NK-92 (cell line): Measurements from ENCODE around the gene CLDN12.

ENCODE experiments used
- DNase-seq: peaks from one replicate; lab custom pipeline; 2025; ENCODE audit not compliant: unreplicated experiment; lab: John Stamatoyannopoulos, UW

The CLDN12 gene

DNA sequence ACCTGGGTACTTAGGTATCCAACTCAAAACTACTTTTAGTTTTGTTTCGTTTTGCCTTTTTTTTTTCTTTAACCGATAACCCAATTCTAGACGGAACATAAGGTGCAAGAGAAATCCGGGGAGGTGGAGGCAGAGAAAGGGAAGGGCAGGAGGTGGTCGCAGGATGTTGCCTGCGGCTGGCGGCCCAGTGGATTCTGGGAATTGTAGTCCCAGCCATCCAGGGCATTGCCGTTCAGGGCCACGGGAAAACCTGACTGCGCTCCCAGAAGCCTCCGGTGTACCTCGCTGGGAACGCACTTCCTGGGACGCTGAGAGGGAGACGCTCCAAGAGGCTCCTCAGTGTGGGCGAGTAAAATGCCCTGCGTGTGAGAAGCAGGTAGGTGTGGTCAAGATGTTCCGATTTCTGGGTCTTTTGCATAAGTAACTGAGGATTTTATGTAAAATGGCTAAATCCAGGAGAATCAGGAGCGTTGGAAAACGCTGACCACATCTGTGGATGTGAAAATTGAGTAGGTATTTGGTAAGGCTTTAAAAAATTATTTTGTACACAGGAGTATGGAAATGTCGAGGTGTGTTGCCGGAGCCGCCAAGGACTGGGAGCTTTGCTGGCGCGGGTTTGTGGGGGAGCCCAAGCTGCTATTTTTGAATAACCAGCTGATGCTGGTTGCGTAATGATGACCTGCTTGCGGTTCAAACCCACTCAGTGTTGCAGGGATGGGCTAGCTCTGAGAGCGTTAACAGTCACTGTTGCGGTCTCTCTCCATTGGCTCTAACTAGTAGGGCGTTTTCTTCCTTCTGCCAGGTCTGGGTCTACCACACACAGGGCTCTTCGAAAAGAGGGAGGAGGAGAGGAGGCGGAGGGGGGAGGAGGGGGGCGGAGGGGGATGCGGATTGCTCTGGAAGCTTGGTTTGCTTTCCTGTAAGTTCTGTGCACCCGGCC, at the start of gene CLDN12:
TSS of gene CLDN12 (plus strand) at position 288 of the 940 bp plus-strand sequence. CDS start 9,216 bp downstream, outside the sequence.
- DNase-seq = no peak

DNA sequence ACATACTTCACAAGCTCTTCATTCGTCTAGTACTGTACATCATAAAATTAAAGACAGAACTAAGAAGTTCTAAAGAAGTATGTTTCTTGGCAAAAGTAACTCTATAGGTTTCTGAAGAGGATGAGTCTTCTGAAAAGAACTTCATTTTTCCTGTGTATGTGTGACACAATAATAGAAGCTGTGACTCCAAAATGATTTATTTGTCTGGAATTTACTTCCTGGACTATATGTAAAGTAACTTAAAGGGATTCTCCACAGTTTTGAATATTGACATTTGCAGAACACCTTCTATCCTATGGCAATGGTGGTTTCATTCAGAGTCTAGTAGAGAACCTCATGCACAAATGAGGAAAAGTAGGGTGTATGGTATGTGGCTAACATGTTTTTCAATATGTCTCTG, 19.8 kb upstream of the CLDN12 start:
- DNase-seq = no peak

DNA sequence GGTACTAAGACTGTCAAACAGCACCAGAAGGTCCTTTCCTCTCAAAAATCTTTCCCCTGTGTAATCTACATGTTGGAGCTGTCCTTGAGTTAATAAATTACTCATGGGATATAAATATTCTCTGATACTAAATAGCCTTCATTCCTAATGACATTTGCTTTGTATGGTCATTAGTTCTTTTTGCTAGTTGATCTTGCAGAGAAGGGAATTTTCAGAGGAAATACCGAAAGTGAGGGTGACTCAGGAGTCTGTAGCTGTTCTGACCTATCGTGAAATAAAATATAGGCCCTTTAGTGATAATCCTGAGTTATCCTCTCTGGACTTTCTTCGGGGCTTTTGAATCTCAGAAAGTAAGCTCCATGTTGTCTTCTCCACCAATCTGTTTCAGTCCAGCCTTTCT, 19.4 kb upstream of the CLDN12 start:
- no peak for DNase-seq

DNA sequence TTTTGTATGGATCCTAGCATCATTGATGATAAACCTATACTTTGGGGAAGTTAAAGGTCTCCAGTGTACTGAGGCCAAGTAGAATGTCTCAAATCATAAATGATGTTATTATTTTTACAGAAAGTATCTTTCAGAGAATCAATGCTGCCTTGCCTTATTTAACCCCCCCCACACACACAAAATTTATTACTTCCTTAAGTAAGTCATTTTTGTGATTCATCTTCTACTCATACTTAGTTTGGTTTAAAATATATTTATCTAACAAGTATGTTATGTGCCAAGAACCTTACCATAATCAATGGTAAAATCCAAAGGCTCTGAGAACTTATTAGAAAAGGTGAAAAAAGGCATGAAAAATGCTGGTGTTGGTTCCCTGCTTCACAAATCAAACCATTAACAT, 18.8 kb upstream of the CLDN12 start:
- DNase-seq = no peak

DNA sequence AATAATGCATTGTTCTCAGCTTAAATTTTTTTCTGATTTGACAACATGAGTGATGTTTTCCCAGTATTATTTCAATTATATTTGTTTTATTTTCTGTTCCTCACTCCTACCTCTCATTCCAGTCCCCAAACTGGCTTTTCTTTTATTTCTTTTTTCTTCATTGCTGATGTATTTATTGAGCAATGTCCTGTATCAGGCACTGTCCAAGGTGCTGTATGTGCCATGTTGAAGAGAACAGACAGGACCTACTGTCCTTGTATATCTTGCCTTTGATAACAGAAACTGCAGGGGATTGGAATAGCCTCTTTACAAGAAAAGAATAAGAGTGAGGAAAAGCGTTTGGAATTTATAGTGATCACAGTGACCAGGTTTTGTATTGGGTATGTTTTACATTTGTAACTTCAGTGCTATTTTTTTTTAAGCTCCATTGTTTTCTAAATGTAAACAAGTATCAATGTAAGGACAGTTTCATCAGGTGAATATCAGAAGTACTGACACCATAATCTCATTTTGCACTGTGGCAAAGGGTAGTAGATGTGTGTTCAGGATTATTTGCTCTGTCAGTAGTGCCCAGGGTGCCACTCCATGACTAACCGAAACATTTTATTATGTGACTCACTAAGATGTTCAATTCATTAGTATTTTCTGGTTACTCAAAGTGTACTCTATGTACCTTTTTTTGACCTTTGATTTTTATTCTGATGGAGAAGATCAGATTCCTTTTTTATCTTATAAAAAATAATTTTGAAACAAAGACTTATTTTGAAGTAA, 15.6 kb upstream of the CLDN12 start:
- no peak for DNase-seq

DNA sequence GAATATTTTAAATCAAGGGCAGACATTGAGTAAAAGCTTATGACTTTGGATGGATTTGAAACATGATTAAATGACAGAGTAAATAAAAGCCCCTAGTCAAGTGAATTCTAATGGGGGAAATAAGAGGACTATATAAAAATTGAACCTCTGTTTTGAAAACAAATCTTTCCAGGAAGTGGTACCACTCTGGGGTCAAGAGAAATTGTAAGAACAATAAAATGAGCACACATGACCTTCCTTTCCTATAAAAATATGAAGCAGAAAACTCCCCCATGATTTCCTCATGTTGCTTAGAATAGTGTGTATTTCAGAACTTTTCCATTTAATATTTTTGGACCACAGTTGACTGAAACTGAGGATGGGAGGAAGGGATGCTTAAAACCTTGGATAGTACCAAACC, 12.3 kb upstream of the CLDN12 start:
- no peak for DNase-seq

DNA sequence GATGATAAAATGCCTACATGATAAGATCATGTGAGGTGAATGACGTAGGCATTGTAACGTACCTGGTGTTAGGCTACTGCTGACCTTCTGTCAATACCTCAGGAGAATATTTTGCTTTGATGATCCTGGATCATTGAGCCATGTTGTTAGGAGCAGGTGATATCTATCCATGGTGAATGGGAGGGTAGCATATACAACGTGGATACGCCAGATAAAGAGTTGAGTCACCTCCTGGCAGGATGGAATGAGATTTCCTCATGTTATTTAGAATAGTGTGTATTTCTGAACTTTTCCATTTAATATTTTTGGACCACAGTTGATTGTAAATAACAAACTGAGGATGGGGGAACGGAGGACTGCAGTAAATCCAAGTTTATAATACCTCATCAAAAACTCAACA, 11.8 kb upstream of the CLDN12 start:
- no peak for DNase-seq

DNA sequence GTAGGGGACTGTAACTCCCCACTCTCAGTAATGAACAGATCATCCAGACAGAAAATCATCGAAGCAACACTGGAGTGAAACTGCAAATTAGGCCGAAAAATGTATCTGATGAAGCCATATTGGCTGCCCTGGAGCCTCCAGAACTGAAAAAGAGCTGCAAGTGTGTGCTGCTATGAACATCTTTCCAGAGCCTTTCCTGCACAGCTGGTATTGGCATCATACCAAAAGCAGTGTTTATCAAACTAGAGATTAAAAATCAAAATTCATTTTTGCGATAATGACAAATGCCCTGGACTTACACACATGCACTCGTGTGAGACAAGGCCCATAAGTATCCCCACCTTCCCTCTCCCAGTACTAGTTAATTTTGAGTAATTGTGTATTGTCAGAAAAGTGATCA, 6.8 kb upstream of the CLDN12 start:
- DNase-seq = no peak

DNA sequence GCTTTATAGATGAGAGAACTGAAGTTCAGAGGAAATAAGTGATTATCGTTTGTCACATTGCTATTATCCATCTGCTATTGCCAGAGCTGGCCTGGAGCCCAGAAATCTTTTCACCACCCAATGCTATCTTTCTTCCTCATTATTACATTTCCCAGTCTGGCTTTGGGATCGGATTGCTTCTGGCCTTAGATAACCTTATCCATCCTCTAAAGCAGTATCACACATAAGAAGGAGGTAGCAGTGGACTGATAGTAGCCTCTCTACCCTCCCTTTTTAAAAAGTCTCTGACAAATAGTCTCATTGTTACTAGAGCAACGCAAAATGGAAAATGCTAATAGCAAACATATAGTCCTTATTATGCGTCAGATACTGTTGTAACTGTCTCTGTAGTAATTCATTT, 1.3 kb upstream of the CLDN12 start:
- no peak for DNase-seq

DNA sequence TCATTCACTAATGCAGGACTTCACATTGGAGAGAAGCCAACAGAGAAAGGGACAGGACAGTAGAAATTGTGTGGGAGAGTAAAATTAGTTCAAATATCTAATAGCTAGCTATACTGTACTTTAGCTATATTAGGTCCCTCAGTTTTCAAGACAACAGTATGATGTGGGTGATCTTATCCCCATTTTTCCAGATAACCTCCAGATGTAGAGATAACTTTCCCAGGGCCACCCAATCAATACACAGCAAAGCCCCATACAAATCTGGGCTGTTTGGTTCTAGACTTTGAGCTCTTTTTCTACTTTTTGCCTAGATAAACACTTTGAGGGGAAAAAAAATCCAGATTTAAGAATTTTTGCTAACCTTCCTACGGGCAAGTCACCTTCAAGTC, 482 bp upstream of the CLDN12 start:
- no peak for DNase-seq

DNA sequence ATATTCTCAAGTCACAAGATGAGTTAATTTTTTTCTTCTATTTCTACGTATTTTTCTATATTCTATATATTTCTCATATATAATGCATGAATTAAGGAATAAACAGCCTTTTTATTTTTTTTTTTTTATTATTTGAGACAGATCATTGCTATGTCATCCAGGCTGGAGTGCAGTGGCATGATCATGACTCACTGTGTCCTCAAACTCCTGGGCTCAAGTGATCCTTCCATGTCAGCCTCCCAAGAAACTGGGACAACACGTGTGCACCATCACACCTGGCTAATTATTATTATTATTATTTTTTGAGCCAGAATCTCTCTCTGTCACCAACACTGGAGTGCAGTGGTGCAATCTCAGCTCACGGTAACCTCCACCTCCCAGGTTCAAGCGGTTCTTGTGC, 1.5 kb downstream of the CLDN12 start:
- no peak for DNase-seq

DNA sequence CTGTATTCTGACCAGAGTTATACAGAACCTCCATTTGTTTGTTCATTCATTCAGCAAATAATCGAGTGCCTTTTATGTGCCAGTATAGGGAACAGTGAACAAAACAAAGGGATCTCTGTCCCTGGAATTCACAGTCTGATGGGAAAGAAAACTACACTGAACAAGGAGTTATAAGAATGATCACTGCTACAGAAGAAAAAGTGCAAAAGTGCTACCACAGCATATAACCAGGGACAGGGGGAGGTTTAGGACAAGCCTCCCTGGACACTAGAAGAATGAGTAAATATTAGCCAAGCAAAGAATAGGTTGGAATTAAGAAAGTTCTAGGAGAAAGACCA, 4.2 kb downstream of the CLDN12 start:
- no peak for DNase-seq

DNA sequence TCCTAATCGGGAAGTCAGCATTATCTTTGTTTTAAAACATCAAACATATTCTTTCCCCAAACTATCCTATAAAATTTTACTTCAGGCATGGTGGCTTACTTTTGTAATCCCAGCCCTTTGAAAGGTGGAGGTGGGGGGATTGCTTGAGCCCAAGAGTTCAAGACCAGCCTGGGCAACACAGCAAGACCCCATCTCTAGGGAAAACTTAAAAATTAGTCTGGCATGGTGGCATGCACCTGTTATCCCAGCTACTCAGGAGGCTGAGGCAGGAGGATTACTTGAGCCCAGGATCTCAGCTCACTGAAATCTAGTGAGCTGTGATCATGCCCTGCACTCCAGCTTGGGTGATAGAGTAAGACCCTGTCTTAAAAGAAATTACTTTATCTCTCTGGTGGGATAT, 4.9 kb downstream of the CLDN12 start:
- no peak for DNase-seq

DNA sequence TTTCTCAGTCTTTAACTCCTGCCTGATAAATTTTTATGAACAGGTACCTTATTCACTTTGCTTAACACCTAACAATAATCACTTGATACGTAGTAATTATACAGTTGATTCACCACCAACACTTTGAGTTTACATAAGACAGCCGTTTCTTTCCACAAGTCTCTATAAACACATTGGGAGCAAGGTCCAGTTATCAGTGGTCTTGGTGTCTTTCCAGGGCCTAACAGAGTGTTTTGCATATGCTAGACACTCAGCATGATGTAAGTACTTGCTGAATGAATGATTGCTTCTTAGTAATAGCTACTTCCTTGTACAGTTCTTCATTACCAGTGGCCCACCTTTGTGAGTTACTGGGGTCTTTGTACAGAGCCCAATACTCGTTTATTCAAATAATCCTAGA, 6.4 kb downstream of the CLDN12 start:
- DNase-seq = no peak

DNA sequence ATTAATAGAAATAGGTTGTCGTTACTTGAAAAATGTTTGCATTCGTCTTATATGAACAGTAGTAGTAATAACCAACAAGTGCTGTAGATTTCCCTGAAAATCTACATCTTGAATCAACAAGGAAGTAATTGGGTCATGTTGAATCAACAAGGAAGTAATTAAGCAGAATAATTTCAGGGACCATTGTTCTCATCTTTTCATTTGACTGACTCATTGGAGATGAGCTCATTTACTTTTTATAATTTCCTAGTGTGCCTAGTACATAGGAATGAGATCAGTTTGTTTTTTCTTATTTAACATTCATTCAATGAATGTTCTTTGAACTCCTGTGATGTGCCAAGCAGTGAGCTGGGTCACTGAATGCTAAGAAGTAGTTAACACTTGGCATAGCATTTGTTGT, 8.2 kb downstream of the CLDN12 start:
- no peak for DNase-seq

DNA sequence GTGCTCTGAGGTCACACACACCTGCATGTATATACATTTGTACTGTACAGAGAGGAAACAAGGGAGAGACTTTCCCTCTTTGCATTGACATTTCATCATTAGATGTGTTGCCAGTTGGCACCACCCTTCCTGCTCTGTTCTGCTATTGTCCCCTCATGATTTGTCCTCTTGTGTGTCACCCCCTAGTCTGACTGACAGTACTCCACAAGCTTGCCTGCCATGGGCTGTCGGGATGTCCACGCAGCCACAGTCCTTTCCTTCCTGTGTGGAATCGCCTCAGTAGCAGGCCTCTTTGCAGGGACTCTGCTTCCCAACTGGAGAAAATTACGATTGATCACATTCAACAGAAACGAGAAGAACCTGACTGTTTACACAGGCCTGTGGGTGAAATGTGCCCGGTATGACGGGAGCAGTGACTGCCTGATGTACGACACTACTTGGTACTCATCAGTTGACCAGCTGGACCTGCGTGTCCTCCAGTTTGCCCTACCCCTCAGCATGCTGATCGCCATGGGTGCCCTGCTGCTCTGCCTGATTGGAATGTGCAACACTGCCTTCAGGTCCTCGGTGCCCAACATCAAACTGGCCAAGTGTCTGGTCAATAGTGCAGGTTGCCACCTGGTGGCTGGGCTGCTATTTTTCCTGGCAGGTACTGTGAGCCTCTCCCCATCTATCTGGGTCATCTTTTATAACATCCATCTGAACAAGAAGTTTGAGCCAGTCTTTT, 9.4 kb downstream of the CLDN12 start:
- DNase-seq = no peak

DNA sequence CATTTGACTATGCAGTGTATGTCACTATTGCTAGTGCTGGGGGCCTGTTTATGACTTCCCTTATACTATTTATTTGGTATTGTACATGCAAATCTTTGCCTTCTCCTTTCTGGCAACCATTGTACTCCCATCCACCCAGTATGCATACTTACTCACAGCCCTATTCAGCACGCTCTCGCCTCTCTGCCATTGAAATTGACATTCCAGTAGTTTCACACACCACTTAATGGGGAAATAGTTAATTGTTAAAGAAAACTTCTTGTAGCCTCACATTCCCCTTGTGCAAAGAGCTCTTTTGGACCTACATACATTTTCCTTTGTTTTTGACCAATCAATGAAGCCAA, 9.9 kb downstream of the CLDN12 start:
- DNase-seq = no peak

DNA sequence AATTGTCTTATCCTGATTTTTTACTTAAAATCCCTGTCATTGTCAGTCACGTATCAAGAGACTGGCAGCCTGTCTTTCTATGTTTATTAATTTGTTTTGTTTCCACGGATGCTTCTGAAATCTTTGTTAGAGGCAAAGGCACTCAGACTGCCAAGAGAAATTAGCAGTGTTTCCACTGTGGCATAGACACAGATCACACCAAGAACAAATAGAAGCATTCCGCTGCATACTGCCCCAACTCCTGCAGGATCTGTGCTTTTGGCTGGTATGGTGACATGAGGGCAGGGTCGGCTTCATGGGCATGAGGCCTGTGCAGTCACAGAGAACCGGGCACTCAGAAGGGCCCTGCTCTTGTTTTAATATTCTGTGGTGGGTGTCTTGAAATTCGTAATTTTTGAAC, 18.4 kb downstream of the CLDN12 start:
- DNase-seq = no peak

DNA sequence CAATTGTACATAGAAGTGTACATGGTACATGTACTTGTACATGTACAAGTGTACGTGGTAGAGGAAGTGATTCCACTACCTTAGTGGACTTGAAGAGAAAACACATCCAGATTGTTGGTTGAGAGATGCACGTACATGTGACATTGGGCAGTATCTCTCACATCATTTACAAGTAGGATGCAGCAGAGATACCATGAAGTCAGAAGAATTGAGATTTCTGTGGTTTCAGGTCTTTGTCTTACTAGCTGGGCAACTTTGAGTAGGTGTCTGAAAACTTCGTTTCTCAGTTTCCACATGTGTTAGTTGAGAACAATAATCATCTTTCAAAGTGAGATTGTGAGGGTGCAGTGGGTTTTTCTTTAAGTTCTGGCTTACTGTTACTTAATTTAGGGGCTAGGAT, 21.5 kb downstream of the CLDN12 start:
- no peak for DNase-seq

DNA sequence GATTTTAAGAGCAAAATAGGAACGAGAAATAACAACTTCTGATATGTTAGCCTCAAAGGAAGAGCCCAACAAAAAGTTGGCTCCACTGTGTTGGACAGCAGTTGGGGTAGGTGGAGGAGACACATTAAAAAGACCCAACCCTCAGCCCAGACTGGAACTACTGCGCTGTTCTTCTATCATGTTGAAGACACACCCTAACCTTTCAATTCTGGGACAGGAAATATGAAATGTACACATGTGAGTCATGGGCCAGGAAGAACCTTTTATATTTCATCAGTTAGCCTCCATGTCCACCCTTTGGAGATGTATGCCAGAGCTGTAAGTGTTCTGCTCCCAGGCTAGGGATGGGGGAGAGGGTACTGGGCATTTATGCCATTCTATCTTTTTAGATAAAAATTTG, 22.1 kb downstream of the CLDN12 start:
- DNase-seq = no peak

DNA sequence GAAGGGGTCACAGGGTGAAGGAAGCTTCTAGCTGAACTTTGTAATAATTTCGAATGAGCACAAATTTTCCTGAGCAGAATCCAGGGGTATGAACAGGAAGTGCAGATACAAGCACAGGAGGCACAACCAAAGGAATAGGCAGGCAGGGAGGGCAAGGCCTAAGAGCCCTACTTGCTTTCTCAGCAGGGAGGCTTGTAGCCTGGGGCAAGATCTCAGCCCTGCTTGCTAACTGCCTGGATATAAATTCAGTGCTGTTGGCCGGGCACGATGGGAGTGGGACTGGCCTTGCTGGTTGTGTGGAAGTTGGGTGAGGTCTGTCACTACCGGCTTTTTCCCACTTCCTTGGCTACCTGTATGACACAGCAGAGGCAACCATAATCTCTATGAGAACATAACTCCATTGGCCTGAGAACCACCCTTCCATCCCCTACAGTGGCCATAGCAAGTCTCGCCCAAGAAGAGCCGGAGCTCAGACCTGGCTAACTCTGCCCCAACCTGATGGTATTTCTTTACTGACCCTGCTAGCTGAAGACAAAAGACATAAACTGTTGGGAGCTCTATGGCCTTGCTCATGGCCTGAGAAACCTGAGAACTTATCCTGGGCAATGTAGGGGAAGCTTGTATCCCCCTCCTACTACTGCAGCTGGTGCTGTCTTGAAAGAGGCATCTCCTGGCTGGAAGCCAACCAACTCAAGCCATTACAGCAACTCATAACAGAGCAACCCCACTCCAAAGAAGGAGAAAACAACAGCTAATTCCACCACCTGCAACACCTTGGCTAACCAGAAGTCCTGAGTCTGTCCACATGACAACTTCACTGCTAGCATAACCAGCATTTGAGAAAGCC, 27.6 kb downstream of the CLDN12 start:
- DNase-seq = no peak
